GM21786 (cell line): ENCODE data around the gene POLD4.

ENCODE experiments used
- ATAC-seq: cut with Tn5 transposase; IDR thresholded peaks from one replicate; pipeline ENCODE4 v1.9.1; 2021; ENCODE audit not compliant: unreplicated experiment

POLD4 gene

GRCh38 chr11:67303132-67303834 lies 50.1 kb downstream of the POLD4 start, which contains the start of gene SSH3:
Gene SSH3, plus strand, starts transcription at chr11:67303530. Its CDS starts 96 bp downstream, at chr11:67303626.
- ATAC-seq: no peak

- ATAC-seq: no peak
Measured at GRCh38 chr11:67302571-67303131, 50.7 kb downstream of the POLD4 start.

- no peak for ATAC-seq
Measured at GRCh38 chr11:67301951-67302516, 51.3 kb downstream of the POLD4 start.

GRCh38 chr11:67301313-67301921 lies 51.9 kb downstream of the POLD4 start:
- ATAC-seq: no peak
